Endometrial microvascular endothelial cells (primary cell): Measurements from ENCODE around the gene EYA2. TPM values are rescaled to one million over a fixed set of nuclear protein-coding genes. Genes with fewer than 3 reads are reported as not detected.

Experiments
- in situ Hi-C: cut with HindIII; loops from 2 replicates; pipeline ENCODE4 v1.10.0; 2017; ENCODE audit warnings: low sequenced_read_pairs, low pct_unique_long_range_greater_than_20kb; ENCODE audit errors: inconsistent ontology term
- total RNA-seq: library from RNA; depleted of rRNA; stranded (reverse); fragments of >200 nt; gene quantifications from one replicate; pipeline ENCODE4 v1.2.3, GENCODE V29; 2015; ENCODE audit errors: inconsistent ontology term

The EYA2 gene
- total RNA-seq, 1 donor from 2014 or later = not detected

- in situ Hi-C loops = no loop called here
Observed at GRCh38 chr20:46964618-46965455, 70.2 kb downstream of the EYA2 start.

- in situ Hi-C loops = no loop called here
Observed at GRCh38 chr20:46965477-46965876, 70.8 kb downstream of the EYA2 start.

GRCh38 chr20:46967646-46968045 lies 73.0 kb downstream of the EYA2 start:
- in situ Hi-C loops = no loop called here

GRCh38 chr20:46970937-46971630 lies 76.4 kb downstream of the EYA2 start:
- in situ Hi-C loops = no loop called here

GRCh38 chr20:46973766-46974165 lies 79.1 kb downstream of the EYA2 start:
- in situ Hi-C loops = no loop called here

GRCh38 chr20:46974669-46975434 lies 80.2 kb downstream of the EYA2 start:
- in situ Hi-C loops = no loop called here

DNA sequence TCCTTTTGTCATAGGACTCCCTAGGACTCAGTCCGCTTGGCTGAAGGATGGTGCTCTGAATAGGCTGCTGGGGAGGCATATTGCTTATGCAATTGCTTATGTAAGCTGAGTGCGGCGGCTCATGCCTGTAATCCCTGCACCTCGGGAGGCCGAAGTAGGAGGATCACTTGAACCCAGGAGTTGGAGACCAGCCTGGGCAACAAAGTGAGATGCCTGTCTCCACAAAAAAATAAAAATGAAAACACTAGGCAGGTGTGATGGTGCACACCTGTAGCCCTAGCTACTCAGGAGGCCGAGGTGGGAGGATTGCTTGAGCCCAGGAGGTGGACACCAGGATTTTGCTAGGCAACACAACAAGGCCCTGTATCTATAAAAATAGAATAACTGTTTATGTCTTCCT lies 81.3 kb downstream of the EYA2 start:
- in situ Hi-C loops = no loop called here

- in situ Hi-C loops = no loop called here
Observed at GRCh38 chr20:46977204-46977603, 82.6 kb downstream of the EYA2 start.

- in situ Hi-C loops = no loop called here
Observed at GRCh38 chr20:46977909-46978588, 83.4 kb downstream of the EYA2 start.

DNA sequence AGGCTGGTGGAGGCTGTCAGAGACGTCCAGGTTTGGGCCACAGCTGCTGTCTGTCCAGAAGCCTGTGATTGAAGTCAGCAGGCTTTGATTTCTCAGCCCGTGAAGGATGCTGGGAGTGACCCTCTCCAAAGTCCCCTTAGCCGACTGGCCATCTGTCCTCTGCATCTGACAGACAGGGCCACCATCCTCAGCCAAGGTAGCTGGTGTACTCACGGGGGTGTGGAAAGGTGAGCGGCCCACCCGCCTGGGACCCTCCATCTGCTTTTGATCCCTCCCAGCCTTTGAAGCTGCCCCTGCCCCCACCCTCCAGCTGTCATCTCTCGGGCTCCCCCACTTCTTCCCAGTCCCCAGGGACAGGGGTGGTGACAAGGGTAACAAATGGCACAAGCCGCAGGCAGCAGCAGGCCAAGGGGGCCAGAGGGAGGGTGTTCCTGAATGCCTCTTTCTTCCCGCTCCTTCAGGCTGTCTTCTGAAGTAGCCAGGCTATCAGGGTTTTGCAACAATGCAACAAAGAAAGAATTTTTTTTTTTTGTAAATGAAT lies 84.4 kb downstream of the EYA2 start:
- in situ Hi-C loops = no loop called here

DNA sequence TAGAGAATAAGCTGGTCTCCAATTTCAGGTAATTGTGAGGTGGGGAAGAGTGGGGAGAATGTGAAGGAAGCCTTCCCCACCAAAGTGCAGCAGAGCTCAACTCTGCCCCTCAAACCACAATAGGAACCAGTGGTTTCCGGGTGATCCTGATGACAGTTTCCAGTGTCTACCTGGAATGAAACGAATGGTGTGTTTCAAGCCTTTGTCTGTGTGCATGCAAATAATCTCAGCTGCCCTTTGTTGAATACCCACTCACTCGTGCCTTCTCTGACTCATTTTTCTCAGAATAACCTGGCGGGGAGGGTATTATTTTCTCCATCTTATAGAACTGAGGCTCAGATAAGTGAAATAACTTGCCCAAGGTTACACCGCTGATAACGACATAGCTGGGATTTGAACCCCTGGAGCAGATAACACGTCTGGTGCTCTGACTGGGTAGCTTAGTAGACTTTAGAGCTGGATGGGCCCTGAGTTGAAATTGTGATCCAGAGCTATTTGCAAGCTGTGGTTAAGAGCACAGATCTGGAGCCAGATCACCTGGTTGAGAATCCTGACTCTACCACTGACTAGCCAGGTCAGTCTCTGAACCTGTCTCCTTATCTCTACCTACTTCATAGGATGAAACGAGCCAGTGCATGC lies 85.1 kb downstream of the EYA2 start:
- in situ Hi-C loops = no loop called here

DNA sequence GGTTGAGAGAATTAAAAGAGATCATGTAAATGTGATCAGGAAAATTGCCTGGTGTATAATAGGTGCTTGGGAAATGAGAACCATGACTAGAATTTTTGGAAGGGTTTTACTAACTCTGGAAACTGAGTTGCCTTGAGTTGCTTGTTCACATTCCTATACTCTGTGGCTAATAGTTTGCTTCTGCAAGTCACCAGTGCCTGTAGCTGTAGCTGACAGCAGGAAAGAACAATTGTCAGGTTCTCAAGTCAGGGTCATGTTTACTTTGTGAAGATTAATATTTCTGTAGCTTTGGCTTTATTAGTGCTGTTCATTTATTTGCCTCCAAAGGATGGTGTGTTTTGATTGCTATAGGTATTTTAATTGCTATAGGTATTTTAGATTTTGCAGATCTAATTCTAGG lies 86.5 kb downstream of the EYA2 start:
- in situ Hi-C loops = no loop called here

- in situ Hi-C loops = no loop called here
Observed at GRCh38 chr20:46983466-46983865, 88.8 kb downstream of the EYA2 start.

DNA sequence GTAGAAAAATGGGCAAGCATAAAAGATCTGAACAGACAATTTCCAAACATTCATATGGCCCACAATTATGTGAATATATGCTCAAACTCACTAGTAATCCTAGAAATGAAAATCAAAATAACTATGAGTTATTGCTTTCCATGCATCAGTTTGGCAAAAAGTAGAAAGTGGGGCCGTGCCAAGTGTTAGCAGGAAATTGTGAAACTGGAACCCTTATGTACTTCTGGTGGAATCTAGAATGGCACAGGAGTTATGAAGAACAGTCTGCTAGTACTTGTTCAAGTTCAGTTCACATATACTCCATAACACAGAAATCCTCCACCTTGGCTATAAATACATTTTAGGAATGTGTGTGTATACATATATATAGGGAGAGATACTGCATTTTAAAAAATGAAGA lies 89.8 kb downstream of the EYA2 start:
- in situ Hi-C loops = no loop called here

GRCh38 chr20:46985250-46985649 lies 90.6 kb downstream of the EYA2 start:
- in situ Hi-C loops = no loop called here

DNA sequence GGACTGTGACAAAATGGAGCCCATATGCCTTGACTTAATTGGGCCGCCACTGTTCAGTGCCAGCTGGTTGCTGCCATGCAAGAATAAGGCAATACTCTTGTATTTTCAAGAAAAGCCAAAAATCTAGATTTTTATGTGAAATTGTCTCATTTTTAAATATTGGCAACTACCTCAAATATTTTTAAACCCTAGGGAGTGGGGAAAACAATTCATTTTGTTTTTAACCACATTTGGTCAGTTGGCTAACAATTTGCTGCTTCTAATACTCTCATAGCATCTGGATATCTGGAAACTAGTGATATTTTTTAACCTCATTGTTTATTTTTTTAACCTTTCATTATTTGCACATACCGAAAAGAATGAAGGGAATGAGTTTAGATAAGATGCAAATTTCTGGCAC lies 91.0 kb downstream of the EYA2 start:
- in situ Hi-C loops = no loop called here

GRCh38 chr20:46987001-46987400 lies 92.4 kb downstream of the EYA2 start:
- in situ Hi-C loops = no loop called here

- in situ Hi-C loops = no loop called here
Observed at GRCh38 chr20:46990017-46990595, 95.5 kb downstream of the EYA2 start.
